ENCODE results near the gene FAAH. TPM values are rescaled to one million over a fixed set of nuclear protein-coding genes. Genes with fewer than 3 reads are reported as not detected.

FAAH gene
- total RNA-seq, 3 donors from 2014 or later = 18.1 to 58.7 (median 38.3) TPM

GRCh38 chr1:46405197-46405555, 11.1 kb downstream of the FAAH start:
- H3K4me3 ChIP-seq = no peak overlapping the region
- no peaks in the 10 kb centered on the region for H3K4me1 ChIP-seq
- H3K36me3 ChIP-seq = no peaks in the 10 kb centered on the region
- no peak overlapping the region for H3K27ac ChIP-seq
- no peak for TF ChIP-seq POLR2A (IDR thresholded peaks at IDR 0.05)
- no peak for TF ChIP-seq POLR2AphosphoS5 (IDR thresholded peaks at IDR 0.05)
- TF ChIP-seq CTCF (IDR thresholded peaks at IDR 0.05) = no peak
- no peak for DNase-seq (ENCODE audit: low spot score in 2 of 2)
- intact Hi-C loops (cut with DNase I; ENCODE audit: low total_unique reads) = no loop called here
- no peaks in the 10 kb centered on the region for H3K9me3 ChIP-seq
- H3K27me3 ChIP-seq = no peaks in the 10 kb centered on the region

- no peak for DNase-seq (ENCODE audit: low spot score in 2 of 2)
These were observed 11.6 kb downstream of the FAAH start for GRCh38 chr1:46405724-46406123.

GRCh38 chr1:46406881-46407608, 12.9 kb downstream of the FAAH start:
- H3K9me3 ChIP-seq = no peaks in the 10 kb centered on the region
- no peak for TF ChIP-seq POLR2AphosphoS5 (IDR thresholded peaks at IDR 0.05)
- TF ChIP-seq CTCF (IDR thresholded peaks at IDR 0.05) = no peak
- TF ChIP-seq POLR2A (IDR thresholded peaks at IDR 0.05) = no peak
- no peak overlapping the region for H3K27ac ChIP-seq
- intact Hi-C loops (cut with DNase I; ENCODE audit: low total_unique reads) = no loop called here
- H3K36me3 ChIP-seq = no peaks in the 10 kb centered on the region
- H3K4me3 ChIP-seq = peak overlapping the region; percentile 8 to 56 (median 29)
- H3K27me3 ChIP-seq = no peaks in the 10 kb centered on the region
- no peak for DNase-seq (ENCODE audit: low spot score in 2 of 2)
- no peaks in the 10 kb centered on the region for H3K4me1 ChIP-seq

More at GRCh38 chr1:46405724-46406123, 11.6 kb downstream of the FAAH start:
- peak overlapping the region in 1 of 3 donors; percentile 56 for H3K4me3 ChIP-seq
- intact Hi-C loops (cut with DNase I; ENCODE audit: low total_unique reads) = no loop called here
- no peak for TF ChIP-seq POLR2AphosphoS5 (IDR thresholded peaks at IDR 0.05)
- no peak for TF ChIP-seq CTCF (IDR thresholded peaks at IDR 0.05)
- no peak for TF ChIP-seq POLR2A (IDR thresholded peaks at IDR 0.05)
- H3K9me3 ChIP-seq = no peaks in the 10 kb centered on the region
- no peaks in the 10 kb centered on the region for H3K27me3 ChIP-seq
- H3K4me1 ChIP-seq = no peaks in the 10 kb centered on the region
- H3K36me3 ChIP-seq = no peaks in the 10 kb centered on the region
- peak overlapping the region in 1 of 2 donors; percentile 12 for H3K27ac ChIP-seq

GRCh38 chr1:46407636-46408035, 13.5 kb downstream of the FAAH start:
- TF ChIP-seq POLR2A (IDR thresholded peaks at IDR 0.05) (no peak), CTCF (IDR thresholded peaks at IDR 0.05) (no peak), POLR2AphosphoS5 (IDR thresholded peaks at IDR 0.05) (no peak)
- Histone ChIP-seq H3K27ac (no peak overlapping the region), H3K4me1 (no peaks in the 10 kb centered on the region), H3K4me3 (no peak overlapping the region), H3K9me3 (no peaks in the 10 kb centered on the region), H3K27me3 (no peaks in the 10 kb centered on the region), H3K36me3 (no peaks in the 10 kb centered on the region)
- intact Hi-C loops (cut with DNase I; ENCODE audit: low total_unique reads) = no loop called here
- DNase-seq (ENCODE audit: low spot score in 2 of 2) = no peak

GRCh38 chr1:46408356-46409062, 14.4 kb downstream of the FAAH start:
- H3K27me3 ChIP-seq = no peaks in the 10 kb centered on the region
- H3K9me3 ChIP-seq = no peaks in the 10 kb centered on the region
- no peaks in the 10 kb centered on the region for H3K36me3 ChIP-seq
- no peak overlapping the region for H3K27ac ChIP-seq
- H3K4me3 ChIP-seq = no peak overlapping the region
- intact Hi-C loops (cut with DNase I; ENCODE audit: low total_unique reads) = no loop called here
- no peak for DNase-seq (ENCODE audit: low spot score in 2 of 2)
- H3K4me1 ChIP-seq = no peaks in the 10 kb centered on the region
- TF ChIP-seq POLR2AphosphoS5 (IDR thresholded peaks at IDR 0.05) (no peak), POLR2A (IDR thresholded peaks at IDR 0.05) (no peak), CTCF (IDR thresholded peaks at IDR 0.05) (no peak)

All from breast epithelium (tissue), 4 donors.